ENCODE results near the gene URB2.

GRCh38 chr1:229596925-229597699 is 28.9 kb upstream of the URB2 start:
- TF ChIP-seq CTBP1 (IDR thresholded peaks at IDR 0.05; ENCODE audit: borderline replicate concordance): no peak
- no peak for TF ChIP-seq ZNF384 (IDR thresholded peaks at IDR 0.05)
- no peak for TF ChIP-seq SP1 (IDR thresholded peaks at IDR 0.05)
- TF ChIP-seq FOXK2 (IDR thresholded peaks at IDR 0.05): no peak
- no peak for TF ChIP-seq FOXM1 (IDR thresholded peaks at IDR 0.05; ENCODE audit: borderline replicate concordance)
- no peak for TF ChIP-seq BHLHE40 (IDR thresholded peaks at IDR 0.05; ENCODE audit: borderline replicate concordance)
- TF ChIP-seq ELF4 (IDR thresholded peaks at IDR 0.05): no peak
- TF ChIP-seq NFRKB (IDR thresholded peaks at IDR 0.05): no peak
- TF ChIP-seq PKNOX1 (IDR thresholded peaks at IDR 0.05): no peak
- no peak for TF ChIP-seq TARDBP (IDR thresholded peaks at IDR 0.05)
- TF ChIP-seq SUZ12 (IDR thresholded peaks at IDR 0.05): no peak
- no peak for TF ChIP-seq ARNT (IDR thresholded peaks at IDR 0.05)
- TF ChIP-seq L3MBTL2 (conservative IDR thresholded peaks at IDR 0.05): no peak
- no peak for TF ChIP-seq HDGF (IDR thresholded peaks at IDR 0.05; ENCODE audit: borderline replicate concordance)

Measured in HEK293T (cell line).